ENCODE results near the gene FAM117B.
"Not testable (repeated sequence)": the region's sequence is repeated elsewhere in the genome, so short reads cannot be mapped to it uniquely, and the experiment has no call there.

FAM117B gene

DNA sequence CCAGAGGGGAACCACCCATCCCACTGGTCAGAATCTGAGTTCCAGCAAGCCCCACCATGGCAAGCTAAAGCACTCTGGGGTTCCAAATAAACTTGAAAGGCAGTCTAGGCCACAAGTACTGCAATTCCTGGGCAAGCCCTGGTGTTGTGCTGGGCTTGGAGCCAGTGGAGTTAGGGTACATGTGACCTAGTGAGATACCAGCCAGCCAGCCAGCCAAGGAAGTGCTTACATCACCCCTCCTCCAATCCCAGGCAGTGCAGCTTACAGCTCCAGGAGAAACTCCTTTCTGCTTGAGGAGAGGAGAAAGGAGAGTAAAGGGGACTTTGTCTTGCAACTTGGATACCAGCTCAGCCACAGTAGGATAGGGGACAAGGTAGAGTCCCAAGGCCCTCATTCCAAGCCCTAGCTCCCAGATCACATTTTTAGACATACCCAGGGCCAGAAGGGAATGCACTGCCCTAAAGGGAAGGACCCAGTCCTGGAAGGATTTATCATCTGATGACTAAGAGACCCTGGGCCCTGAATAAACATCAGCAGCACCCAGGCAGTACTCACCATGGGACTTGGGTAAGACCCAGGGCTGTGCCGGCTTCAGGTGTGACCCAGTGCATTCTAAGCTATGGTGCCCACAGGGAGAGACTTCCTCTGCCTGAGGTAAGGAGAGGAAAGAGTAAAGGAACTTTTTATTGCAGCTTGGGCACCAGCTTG lies 172.8 kb downstream of the FAM117B start:
- not testable (repeated sequence) for DNase-seq (ENCODE audit: low read depth in 1 of 2, low spot score in 1 of 2)

GRCh38 chr2:202808754-202809153 lies 174.0 kb downstream of the FAM117B start:
- no peak for DNase-seq (ENCODE audit: low read depth in 1 of 2, low spot score in 1 of 2)

- DNase-seq (ENCODE audit: low read depth in 1 of 2, low spot score in 1 of 2): no peak
Measured at GRCh38 chr2:202813387-202813786, 178.6 kb downstream of the FAM117B start.

GRCh38 chr2:202814226-202814625 lies 179.5 kb downstream of the FAM117B start:
- DNase-seq (ENCODE audit: low read depth in 1 of 2, low spot score in 1 of 2): no peak

- no peak for DNase-seq (ENCODE audit: low read depth in 1 of 2, low spot score in 1 of 2)
Measured at GRCh38 chr2:202815548-202816360, 181.0 kb downstream of the FAM117B start.

DNA sequence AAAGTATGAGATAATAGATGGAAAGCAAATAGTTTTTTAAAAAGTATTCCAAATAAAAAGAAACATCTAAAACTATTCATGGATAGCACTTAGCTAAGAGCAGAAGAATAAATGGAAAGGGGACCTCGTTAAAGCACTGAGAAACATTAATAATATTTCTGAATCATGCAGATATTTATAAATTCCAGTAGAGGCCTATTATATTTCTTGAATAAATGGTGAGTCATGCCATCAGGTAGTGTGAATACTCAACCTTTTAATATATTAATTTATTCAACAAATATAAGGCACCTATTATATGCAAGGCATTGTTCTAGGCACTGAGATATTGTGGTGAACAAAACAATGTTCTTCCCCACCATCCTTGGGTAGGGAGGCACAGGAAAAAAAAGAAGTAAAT lies 183.0 kb downstream of the FAM117B start:
- no peak for DNase-seq (ENCODE audit: low read depth in 1 of 2, low spot score in 1 of 2)

DNA sequence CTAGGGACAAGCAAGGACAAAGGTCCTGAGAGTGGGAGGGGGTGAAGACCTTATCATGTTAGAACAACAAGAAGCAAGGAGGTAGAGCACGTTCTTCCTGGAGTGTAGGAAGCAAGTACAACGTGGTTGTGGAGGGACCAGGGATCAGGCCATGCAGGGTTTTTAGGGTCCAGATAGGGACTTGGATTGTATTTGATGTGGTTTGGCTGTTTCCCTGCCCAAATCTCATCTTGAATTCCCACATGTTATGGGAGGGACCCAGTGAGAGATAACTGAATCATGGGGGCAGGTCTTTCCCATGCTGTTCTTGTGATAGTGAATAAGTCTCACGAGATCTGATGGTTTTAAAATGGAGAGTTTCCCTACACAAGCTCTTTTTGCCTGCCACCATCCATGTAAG lies 183.6 kb downstream of the FAM117B start:
- no peak for DNase-seq (ENCODE audit: low read depth in 1 of 2, low spot score in 1 of 2)
